RKO (cell line): Measurements from ENCODE around the gene SH3RF2.
"Not testable (repeated sequence)": the region's sequence is repeated elsewhere in the genome, so short reads cannot be mapped to it uniquely, and the experiment has no call there.

Experiments used
- DNase-seq: peaks from one replicate; pipeline ENCODE4 v3.0.0-alpha.2; 2016; ENCODE audit warnings: low spot score

Gene SH3RF2

GRCh38 chr5:146009020-146009419 lies 72.6 kb downstream of the SH3RF2 start:
- DNase-seq: no peak

GRCh38 chr5:146010447-146010846 lies 74.1 kb downstream of the SH3RF2 start:
- DNase-seq: not testable (repeated sequence)

GRCh38 chr5:146013761-146014160 lies 77.4 kb downstream of the SH3RF2 start:
- DNase-seq: no peak

GRCh38 chr5:146015001-146015400 lies 78.6 kb downstream of the SH3RF2 start:
- DNase-seq: no peak

- no peak for DNase-seq
Observed at GRCh38 chr5:146016764-146017484, 80.5 kb downstream of the SH3RF2 start.

- no peak for DNase-seq
Observed at GRCh38 chr5:146018514-146019375, 82.4 kb downstream of the SH3RF2 start.

GRCh38 chr5:146020100-146020499 lies 83.7 kb downstream of the SH3RF2 start:
- no peak for DNase-seq

- no peak for DNase-seq
Observed at GRCh38 chr5:146024034-146024433, 87.7 kb downstream of the SH3RF2 start.

GRCh38 chr5:146025114-146025680 lies 88.8 kb downstream of the SH3RF2 start:
- no peak for DNase-seq

GRCh38 chr5:146025681-146026080 lies 89.3 kb downstream of the SH3RF2 start:
- no peak for DNase-seq

- no peak for DNase-seq
Observed at GRCh38 chr5:146026307-146027010, 90.1 kb downstream of the SH3RF2 start.

GRCh38 chr5:146027751-146028150 lies 91.4 kb downstream of the SH3RF2 start:
- DNase-seq: peak; percentile 19

GRCh38 chr5:146032911-146033310 lies 96.5 kb downstream of the SH3RF2 start:
- no peak for DNase-seq

- DNase-seq: no peak
Observed at GRCh38 chr5:146034127-146034526, 97.7 kb downstream of the SH3RF2 start.

GRCh38 chr5:146034605-146035004 lies 98.2 kb downstream of the SH3RF2 start:
- DNase-seq: no peak

GRCh38 chr5:146039420-146039819 lies 103.0 kb downstream of the SH3RF2 start:
- no peak for DNase-seq

GRCh38 chr5:146040527-146040926 lies 104.1 kb downstream of the SH3RF2 start:
- no peak for DNase-seq

- peak; percentile 46 for DNase-seq
Observed at GRCh38 chr5:146041180-146041789, 104.9 kb downstream of the SH3RF2 start.

- DNase-seq: no peak
Observed at GRCh38 chr5:146042628-146043279, 106.4 kb downstream of the SH3RF2 start.

GRCh38 chr5:146043722-146044121 lies 107.3 kb downstream of the SH3RF2 start:
- no peak for DNase-seq

- DNase-seq: no peak
Observed at GRCh38 chr5:146047396-146047795, 111.0 kb downstream of the SH3RF2 start.
